Prostate gland (tissue), 2 donors: ENCODE results near the gene KCTD11. TPM values are rescaled to one million over a fixed set of nuclear protein-coding genes. Genes with fewer than 3 reads are reported as not detected.

ENCODE experiments used
- DNase-seq: peaks from one replicate; pipeline ENCODE4 v3.0.0-alpha.2; 2019; ENCODE audit warnings: low spot score
- H3K27ac ChIP-seq, 2 donors: fragments of 200-600 bp; sonication (generic); 2 replicates each; pipeline ENCODE4 v1.5.1; 2017 to 2019
- H3K27me3 ChIP-seq: fragments of 200-600 bp; sonication (generic); replicated peaks from 2 replicates; pipeline ENCODE4 v1.5.1; 2019; ENCODE audit not compliant: insufficient read depth
- H3K36me3 ChIP-seq, 2 donors: fragments of 200-600 bp; sonication (generic); 1 replicate in 1 of 2; 2 replicates in 1 of 2; pipeline versions ENCODE4 v1.5.1 to v1.8.1; 2017 to 2019
- H3K4me1 ChIP-seq: fragments of 200-600 bp; sonication (generic); replicated peaks from 2 replicates; pipeline ENCODE4 v1.5.1; 2019
- H3K4me3 ChIP-seq, 2 donors: fragments of 200-600 bp; sonication (generic); 2 replicates each; pipeline ENCODE4 v1.5.1; 2017 to 2019
- H3K9me3 ChIP-seq: fragments of 200-600 bp; sonication (generic); 2 replicates; pipeline ENCODE4 v1.5.1; 2017
- POLR2A ChIP-seq: fragments of 450-650 bp; IDR thresholded peaks from one replicate; pipeline ENCODE4 v1.6.1; 2016; ENCODE audit warnings: antibody characterized with exemption, mild to moderate bottlenecking
- POLR2AphosphoS5 ChIP-seq: sonication (generic); formaldehyde crosslinking; IDR thresholded peaks from one replicate; pipeline ENCODE4 v1.6.1; 2017; ENCODE audit warnings: antibody characterized with exemption
- WGBS: methylation state at CpG from one replicate; pipeline ENCODE4 v1.1.5; 2018; 5-methylcytosine and 5-hydroxymethylcytosine counted together
- intact Hi-C: fragments of 100-400 bp; cut with DNase I; formaldehyde crosslinking; loops from one replicate; pipeline ENCODE4 v1.14.2; 2022
- total RNA-seq, 2 donors: library from RNA; depleted of rRNA; stranded (reverse); fragments of >200 nt; gene quantifications; one replicate each; pipeline ENCODE4 v1.1.0, GENCODE V29; 2016
- TF ChIP-seq, protein P1 (sequence below), 4 experiments: fragments of 200-600 bp in 2 of 4; fragments of 450-650 bp in 2 of 4; sonication (generic) in 2 of 4; IDR thresholded peaks; 1 replicate in 3 of 4; 2 replicates in 1 of 4; pipeline ENCODE4 v1.5.1; 2016 to 2019; ENCODE audit warnings: antibody characterized with exemption in 4 of 4, mild to moderate bottlenecking in 2 of 4, moderate library complexity in 2 of 4

The KCTD11 gene
- total RNA-seq, 2 donors from 2014 or later, result 8.9 to 15.2 TPM

DNA sequence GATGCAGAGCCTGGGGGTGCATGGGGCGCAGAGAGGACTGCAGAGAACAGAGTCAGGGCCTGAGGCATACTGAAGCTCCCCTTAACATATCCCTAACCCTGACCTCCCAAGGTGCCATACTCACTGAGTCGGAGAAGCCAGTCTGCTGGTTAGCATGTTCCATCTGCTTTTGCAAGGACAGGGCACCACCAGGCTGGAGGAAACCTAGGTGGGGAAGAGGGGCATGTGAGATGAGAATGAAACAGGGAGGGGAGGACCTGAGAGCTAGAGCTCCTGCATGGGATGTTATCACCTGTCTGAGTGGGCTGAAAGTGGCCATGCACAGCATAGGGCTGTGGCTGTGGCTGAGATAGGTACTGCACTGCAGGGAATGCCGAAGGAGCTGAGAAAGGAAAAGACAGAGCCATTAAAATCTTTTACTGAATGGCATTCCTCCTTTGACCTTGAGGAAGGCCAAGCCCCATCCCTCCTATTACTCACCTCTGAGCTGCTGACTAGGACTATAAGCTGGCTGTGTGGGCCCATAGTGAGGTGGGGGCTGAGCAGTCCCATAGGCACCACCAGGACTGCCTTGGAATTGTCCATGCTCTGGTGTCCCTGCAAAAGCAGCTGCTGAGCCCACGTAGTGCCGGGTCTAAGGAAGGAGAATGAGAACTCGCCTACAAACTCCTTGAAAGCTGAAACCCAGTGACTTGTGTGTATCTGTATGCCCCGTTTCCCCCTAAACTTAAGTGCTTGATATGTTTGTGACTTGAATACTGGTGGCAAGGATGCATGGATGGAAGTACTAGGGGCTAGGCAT lies 38.7 kb upstream of the KCTD11 start:
- Histone ChIP-seq H3K36me3 (peaks cover 8 to 23% of the 10 kb centered on the region in 2 donors), H3K27me3 (no peaks in the 10 kb centered on the region), H3K4me3 (no peak overlapping the region), H3K27ac (no peak overlapping the region), H3K9me3 (no peaks in the 10 kb centered on the region), H3K4me1 (peaks cover 17% of the 10 kb centered on the region)
- 94% methylated on average over 7 of the region's 7 CpGs for WGBS
- DNase-seq, result no peak
- intact Hi-C loops, result no loop called here
- TF ChIP-seq, protein P1, sequence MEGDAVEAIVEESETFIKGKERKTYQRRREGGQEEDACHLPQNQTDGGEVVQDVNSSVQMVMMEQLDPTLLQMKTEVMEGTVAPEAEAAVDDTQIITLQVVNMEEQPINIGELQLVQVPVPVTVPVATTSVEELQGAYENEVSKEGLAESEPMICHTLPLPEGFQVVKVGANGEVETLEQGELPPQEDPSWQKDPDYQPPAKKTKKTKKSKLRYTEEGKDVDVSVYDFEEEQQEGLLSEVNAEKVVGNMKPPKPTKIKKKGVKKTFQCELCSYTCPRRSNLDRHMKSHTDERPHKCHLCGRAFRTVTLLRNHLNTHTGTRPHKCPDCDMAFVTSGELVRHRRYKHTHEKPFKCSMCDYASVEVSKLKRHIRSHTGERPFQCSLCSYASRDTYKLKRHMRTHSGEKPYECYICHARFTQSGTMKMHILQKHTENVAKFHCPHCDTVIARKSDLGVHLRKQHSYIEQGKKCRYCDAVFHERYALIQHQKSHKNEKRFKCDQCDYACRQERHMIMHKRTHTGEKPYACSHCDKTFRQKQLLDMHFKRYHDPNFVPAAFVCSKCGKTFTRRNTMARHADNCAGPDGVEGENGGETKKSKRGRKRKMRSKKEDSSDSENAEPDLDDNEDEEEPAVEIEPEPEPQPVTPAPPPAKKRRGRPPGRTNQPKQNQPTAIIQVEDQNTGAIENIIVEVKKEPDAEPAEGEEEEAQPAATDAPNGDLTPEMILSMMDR (IDR thresholded peaks at IDR 0.05), result peak in 1 of 4 experiments; percentile 11
- no peak for TF ChIP-seq POLR2AphosphoS5

DNA sequence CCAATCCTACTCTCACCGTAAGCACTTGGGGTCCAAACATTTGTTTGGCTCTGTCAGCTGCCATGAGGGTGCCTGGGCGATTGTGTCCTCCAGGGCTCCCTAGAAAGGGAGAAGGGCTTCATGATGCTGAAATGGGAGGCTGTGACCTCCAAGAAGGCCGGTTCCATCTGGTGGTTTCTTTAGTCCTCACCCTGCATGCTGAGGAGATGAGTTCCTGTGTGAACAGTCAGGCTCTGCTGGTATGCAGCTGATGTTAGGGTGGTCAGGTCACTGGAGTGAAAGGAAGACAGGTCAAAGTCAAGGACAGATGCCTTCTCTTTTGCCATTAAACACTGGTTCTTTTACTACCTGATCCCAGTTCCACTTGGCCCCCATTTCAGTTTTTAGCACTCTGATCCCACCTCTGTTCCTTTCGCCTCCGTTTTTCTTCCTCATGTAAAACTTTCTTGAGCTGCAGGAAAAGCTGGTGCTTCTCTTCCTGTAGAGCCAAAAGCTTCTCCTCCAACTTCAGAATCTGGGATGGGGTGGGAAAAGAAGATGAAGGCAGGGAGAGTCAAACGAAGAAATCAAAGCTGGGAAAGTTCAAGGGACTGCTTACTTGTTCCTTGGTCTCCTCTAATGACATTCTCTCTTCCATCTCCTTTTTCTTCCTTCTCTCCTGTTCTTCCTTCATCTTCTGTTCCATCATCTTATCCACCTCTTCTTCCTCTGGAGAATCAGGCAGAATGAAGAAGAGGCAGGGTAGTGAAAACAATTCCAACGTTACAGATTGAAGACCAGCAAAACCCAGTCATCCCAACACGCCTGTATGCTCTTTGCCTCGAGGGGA lies 37.9 kb upstream of the KCTD11 start:
- DNase-seq, result no peak
- H3K27ac ChIP-seq, result peak overlapping the region; percentile 91 to 93
- H3K4me3 ChIP-seq, result peak overlapping the region; percentile 82 to 88
- intact Hi-C loops, result no loop called here
- H3K4me1 ChIP-seq, result peaks cover 17% of the 10 kb centered on the region
- peaks cover 8 to 23% of the 10 kb centered on the region in 2 donors for H3K36me3 ChIP-seq
- TF ChIP-seq POLR2A (no peak), POLR2AphosphoS5 (no peak)
- TF ChIP-seq, protein P1 (IDR thresholded peaks at IDR 0.05), result no peak
- no peaks in the 10 kb centered on the region for H3K9me3 ChIP-seq
- no peaks in the 10 kb centered on the region for H3K27me3 ChIP-seq
- WGBS, result 51% methylated on average over 9 of the region's 9 CpGs

DNA sequence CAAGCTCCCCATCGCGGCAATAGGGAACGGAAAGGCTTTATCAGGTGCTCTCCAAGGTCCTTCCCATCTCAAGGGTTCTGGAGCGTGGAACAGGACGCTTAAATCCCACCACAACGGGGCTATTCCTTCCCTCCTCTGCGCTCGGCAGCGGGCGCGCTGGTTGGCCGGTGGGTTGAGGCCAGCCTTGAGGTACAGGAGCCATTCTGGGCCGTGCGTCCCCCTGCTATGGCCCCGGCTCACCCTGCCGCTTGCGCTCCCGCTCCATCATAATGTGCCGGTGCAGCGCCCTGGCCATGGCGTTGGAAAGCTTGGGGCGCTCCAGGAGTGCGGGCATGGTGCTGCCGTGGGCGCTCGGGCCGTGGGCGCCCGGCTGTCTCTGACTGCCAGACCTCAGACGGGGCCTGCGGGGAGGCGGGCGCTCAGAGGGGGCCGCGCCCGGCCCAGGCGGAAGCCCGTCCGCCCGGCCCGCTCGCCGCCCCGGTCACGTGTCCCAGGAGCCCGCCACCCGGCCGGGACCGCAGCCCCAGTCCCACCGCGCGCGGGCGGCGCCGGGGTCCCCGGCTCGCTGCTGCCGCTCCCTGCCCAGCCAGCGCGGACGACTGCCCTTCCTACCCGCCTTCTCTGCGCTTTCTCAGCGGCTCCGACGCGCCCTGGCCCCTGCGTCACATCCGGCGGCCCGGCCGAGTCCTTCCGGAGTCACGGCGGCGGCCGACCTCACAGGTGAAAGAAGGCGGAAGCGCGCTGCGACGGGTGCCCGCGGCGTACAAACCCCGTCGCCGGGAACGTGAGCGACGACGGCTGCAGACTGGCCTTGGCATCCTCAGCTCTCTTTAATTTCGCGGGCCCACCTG lies 37.0 kb upstream of the KCTD11 start, which contains the start of gene GPS2:
TSS of gene GPS2 (minus strand) at position 642 of the 851 bp plus-strand sequence. CDS start at position 334, 308 bp downstream.
- DNase-seq, result peak; percentile 92

DNA sequence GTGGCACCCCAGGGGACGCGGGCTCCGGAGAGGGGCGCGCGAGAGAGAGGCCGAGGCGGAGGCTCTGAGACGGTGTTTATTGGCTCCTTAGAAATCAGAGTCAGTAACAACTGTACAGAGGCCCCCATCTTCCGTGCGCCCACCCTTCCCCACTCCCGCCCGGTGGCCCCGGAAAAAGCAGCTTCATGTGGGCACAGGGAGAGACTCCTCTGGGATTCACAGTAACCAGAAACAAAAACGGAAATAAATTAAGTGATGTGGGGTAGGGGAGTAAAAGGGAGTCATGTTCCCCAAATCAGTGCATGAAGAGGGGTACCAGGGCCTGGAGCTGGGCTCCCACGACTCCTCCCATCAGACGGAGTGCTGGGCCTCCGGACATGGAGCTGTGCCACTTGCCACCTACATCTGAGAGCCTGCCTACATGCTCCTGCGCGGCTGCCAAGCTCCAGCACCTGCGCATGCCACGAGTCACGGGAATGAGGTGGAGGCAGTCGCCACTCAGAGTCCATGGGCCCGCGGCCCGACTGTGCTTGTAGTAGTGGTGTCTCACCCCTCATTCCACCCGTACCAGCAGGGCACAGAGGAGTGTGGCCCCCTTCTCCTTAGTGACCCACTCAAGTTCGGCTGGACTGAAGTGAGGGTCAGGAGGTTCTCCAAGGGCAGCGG lies 36.3 kb upstream of the KCTD11 start:
- H3K27me3 ChIP-seq, result no peaks in the 10 kb centered on the region
- H3K4me1 ChIP-seq, result peaks cover 8% of the 10 kb centered on the region
- no peaks in the 10 kb centered on the region for H3K9me3 ChIP-seq
- DNase-seq, result no peak
- peaks cover 8 to 23% of the 10 kb centered on the region in 2 donors for H3K36me3 ChIP-seq
- TF ChIP-seq POLR2AphosphoS5 (no peak), POLR2A (no peak)
- TF ChIP-seq, protein P1 (IDR thresholded peaks at IDR 0.05), result no peak
- 30% methylated on average over 30 of the region's 30 CpGs for WGBS
- peak overlapping the region; percentile 91 to 93 for H3K27ac ChIP-seq
- peak overlapping the region; percentile 82 to 88 for H3K4me3 ChIP-seq
- intact Hi-C loops, result no loop called here

More for the DNA sequence above, 37.0 kb upstream of the KCTD11 start, which contains the start of gene GPS2:
- Histone ChIP-seq H3K27me3 (no peaks in the 10 kb centered on the region), H3K4me3 (peak within 1 kb of the TSS; percentile 82 to 88), H3K36me3 (peaks cover 8 to 23% of the 10 kb centered on the region in 2 donors), H3K27ac (peak within 1 kb of the TSS; percentile 91 to 93), H3K4me1 (peaks cover 12% of the 10 kb centered on the region), H3K9me3 (no peaks in the 10 kb centered on the region)
- intact Hi-C loops, result no loop called here
- WGBS, result under 1% methylated on average over 63 of the region's 95 CpGs
- TF ChIP-seq POLR2AphosphoS5 (peak; percentile 98), POLR2A (peak; percentile 72)
- TF ChIP-seq, protein P1 (IDR thresholded peaks at IDR 0.05), result no peak
